Kidney (tissue), 14 donors: ENCODE data around the gene CHRM4. TPM values are rescaled to one million over a fixed set of nuclear protein-coding genes. Genes with fewer than 3 reads are reported as not detected.

Source experiments
- DNase-seq, 5 donors: peaks; one replicate each; pipeline ENCODE4 v3.0.0-alpha.2; 2013 to 2020
- FAIRE-seq: peaks from 2 replicates; lab custom pipeline; 2012; peaks lifted over from hg19 to GRCh38; lab: Jason Lieb, UNC
- H3K27ac ChIP-seq, 2 donors: one replicate each; pipeline ENCODE4 v1.7.0; 2013; ENCODE audit warnings: low read depth in 2 of 2, low read length in 2 of 2, inconsistent platforms in 1 of 2
- H3K27me3 ChIP-seq: one replicate; pipeline ENCODE4 v1.7.1; 2013; ENCODE audit warnings: low read length, inconsistent platforms; ENCODE audit not compliant: control insufficient read depth, insufficient read depth
- H3K36me3 ChIP-seq, 3 donors: one replicate each; pipeline versions ENCODE4 v1.7.0 to v1.7.1; 2013; ENCODE audit warnings: low read length in 3 of 3, control low read depth in 1 of 3, inconsistent platforms in 1 of 3; ENCODE audit not compliant: insufficient read depth in 3 of 3, control insufficient read depth in 2 of 3
- H3K4me1 ChIP-seq, 3 donors: one replicate each; pipeline versions ENCODE4 v1.7.0 to v1.7.1; 2013; ENCODE audit warnings: low read length in 3 of 3, inconsistent platforms in 1 of 3, low read depth in 1 of 3; ENCODE audit not compliant: control insufficient read depth in 2 of 3, insufficient read depth in 2 of 3
- H3K4me3 ChIP-seq, 3 donors: one replicate each; pipeline versions ENCODE4 v1.7.0 to v1.8.1; 2013; ENCODE audit warnings: low read length in 3 of 3, control low read depth in 1 of 3, inconsistent platforms in 1 of 3
- H3K9ac ChIP-seq, 3 donors: one replicate each; pipeline versions ENCODE4 v1.7.0 to v1.7.1; 2013; ENCODE audit warnings: low read length in 3 of 3, control low read depth in 1 of 3, inconsistent platforms in 1 of 3
- H3K9me3 ChIP-seq, 3 donors: one replicate each; pipeline versions ENCODE4 v1.7.0 to v1.7.1; 2013; ENCODE audit warnings: low read length in 3 of 3, control low read depth in 1 of 3, inconsistent platforms in 1 of 3; ENCODE audit not compliant: control insufficient read depth in 2 of 3, insufficient read depth in 1 of 3
- CTCF ChIP-seq: IDR thresholded peaks from 3 replicates; pipeline ENCODE4 v1.5.1; 2012; ENCODE audit warnings: mild to moderate bottlenecking, moderate library complexity, borderline replicate concordance; ENCODE audit not compliant: insufficient read depth; ENCODE audit errors: extremely low read depth
- intact Hi-C: fragments of 100-400 bp; cut with DNase I; formaldehyde crosslinking; loops from one replicate; pipeline ENCODE4 v1.11.1; 2022
- polyA plus RNA-seq: library from polyadenylated mRNA; stranded (reverse); fragments of 350-450 nt; fragmentation: Illumina TruSeq; extraction: RNeasy Lipid Tissue Mini Kit (QIAGEN cat#74804); gene quantifications from one replicate; pipeline ENCODE4 v1.2.3, GENCODE V29; 2014; ENCODE audit warnings: low read depth, low replicate concordance; ENCODE audit not compliant: insufficient read depth
- total RNA-seq: library from RNA; stranded (reverse); fragmentation: NEBNext Ultra II Directional; extraction: Animal tissue kit (Norgen Biotek cat#: 25700); gene quantifications from one replicate; pipeline ENCODE4 v1.2.1, GENCODE V29; 2021
- donor health status: control.
- donor health status: control.
- donor health status: control.
- donor health status: control.
- donor health status: control.
- donor health status: DM: yes; HTN: yes; CAD: no.
- donor health status: Normal renal cell carcinoma (clear cell type).

CHRM4 gene
- total and polyA plus RNA-seq, 2 donors from 2014 or later: 0.16 TPM; not detected in 1

GRCh38 chr11:46389450-46390330 is 1.9 kb downstream of the CHRM4 start:
- H3K36me3 ChIP-seq: no peaks in the 10 kb centered on the region
- no peak overlapping the region for H3K9ac ChIP-seq
- DNase-seq: peak; percentile 82 to 88 (median 86)
- H3K4me3 ChIP-seq: peak overlapping the region in 2 of 3 donors; percentile 38 to 51
- H3K4me1 ChIP-seq: peaks cover 0 to 18% (median 4%) of the 10 kb centered on the region in 3 donors
- no peak overlapping the region for H3K27ac ChIP-seq
- peak; percentile 69 for TF ChIP-seq CTCF
- intact Hi-C loops: loop anchor here (10.0 kb wide), 1 partner anchor 145 kb away; no protein-coding TSS in a partner anchor
- H3K9me3 ChIP-seq: no peaks in the 10 kb centered on the region
- peaks cover 13% of the 10 kb centered on the region for H3K27me3 ChIP-seq
- FAIRE-seq: no peak

GRCh38 chr11:46388619-46389449 is 2.7 kb downstream of the CHRM4 start:
- Histone ChIP-seq H3K27me3 (peaks cover 13% of the 10 kb centered on the region), H3K4me3 (no peak overlapping the region), H3K4me1 (peaks cover 0 to 18% (median 4%) of the 10 kb centered on the region in 3 donors), H3K27ac (no peak overlapping the region), H3K9ac (no peak overlapping the region), H3K36me3 (no peaks in the 10 kb centered on the region), H3K9me3 (no peaks in the 10 kb centered on the region)
- DNase-seq (peak in 4 of 5 donors; percentile 40 to 57 (median 50)), FAIRE-seq (no peak)
- intact Hi-C loops: loop anchor here (10.0 kb wide), 1 partner anchor 146 kb away; no protein-coding TSS in a partner anchor
- TF ChIP-seq CTCF: no peak

- no peak overlapping the region for H3K4me3 ChIP-seq
- TF ChIP-seq CTCF: no peak
- no peak overlapping the region for H3K9ac ChIP-seq
- FAIRE-seq: no peak
- peaks cover 13% of the 10 kb centered on the region for H3K27me3 ChIP-seq
- H3K36me3 ChIP-seq: no peaks in the 10 kb centered on the region
- H3K27ac ChIP-seq: no peak overlapping the region
- peak in 3 of 5 donors; percentile 42 to 58 (median 56) for DNase-seq
- intact Hi-C loops: loop anchor here (10.0 kb wide), 1 partner anchor 147 kb away; no protein-coding TSS in a partner anchor
- peaks cover 0 to 16% (median 4%) of the 10 kb centered on the region in 3 donors for H3K4me1 ChIP-seq
- no peaks in the 10 kb centered on the region for H3K9me3 ChIP-seq
These were observed 3.5 kb downstream of the CHRM4 start for GRCh38 chr11:46387919-46388618.
